H9 (cell line): ENCODE measurements around the gene AGTRAP. TPM values are rescaled to one million over a fixed set of nuclear protein-coding genes. Genes with fewer than 3 reads are reported as not detected.
A peak's percentile ranks its signal among the peaks of the same experiment; 100 is the strongest.

ENCODE experiments used
- DNase-seq: peaks from one replicate; pipeline ENCODE4 v3.0.0-alpha.2; 2017
- H2AFZ ChIP-seq: one replicate; pipeline ENCODE4 v1.6.1; 2013; ENCODE audit warnings: mild to moderate bottlenecking, low read length, control low read depth, moderate library complexity
- H2AK5ac ChIP-seq: 2 replicates; pipeline ENCODE4 v1.6.1; 2013; ENCODE audit warnings: low read length, control low read depth, mixed read lengths; ENCODE audit not compliant: insufficient read length
- H2BK120ac ChIP-seq: one replicate; pipeline ENCODE4 v1.6.1; 2013; ENCODE audit warnings: low read depth, mild to moderate bottlenecking, low read length, control low read depth, inconsistent platforms; ENCODE audit not compliant: poor library complexity, severe bottlenecking
- H2BK12ac ChIP-seq: 2 replicates; pipeline ENCODE4 v1.6.1; 2013; ENCODE audit warnings: low read length, control low read depth, mixed read lengths, low read depth; ENCODE audit not compliant: insufficient read length
- H2BK15ac ChIP-seq: 2 replicates; pipeline ENCODE4 v1.6.1; 2013; ENCODE audit warnings: low read depth, low read length, control low read depth
- H2BK20ac ChIP-seq: one replicate; pipeline ENCODE4 v1.6.1; 2013; ENCODE audit warnings: low read depth, mild to moderate bottlenecking, low read length, control low read depth, inconsistent platforms; ENCODE audit not compliant: poor library complexity, severe bottlenecking
- H2BK5ac ChIP-seq: 2 replicates; pipeline ENCODE4 v1.6.1; 2013; ENCODE audit warnings: low read length, control low read depth, mixed read lengths; ENCODE audit not compliant: insufficient read length
- H3K14ac ChIP-seq: 2 replicates; pipeline ENCODE4 v1.6.1; 2013; ENCODE audit warnings: low read length, control low read depth; ENCODE audit not compliant: insufficient read depth
- H3K18ac ChIP-seq: 2 replicates; pipeline ENCODE4 v1.6.1; 2013; ENCODE audit warnings: low read depth, mild to moderate bottlenecking, mixed read lengths, low read length, control low read depth; ENCODE audit not compliant: insufficient read length
- H3K23ac ChIP-seq: 2 replicates; pipeline ENCODE4 v1.6.1; 2013; ENCODE audit warnings: low read length, control low read depth, mixed read lengths, low read depth; ENCODE audit not compliant: insufficient read length
- H3K23me2 ChIP-seq: 2 replicates; pipeline ENCODE4 v1.6.1; 2013; ENCODE audit warnings: low read depth, mild to moderate bottlenecking, mixed read lengths, low read length, control low read depth; ENCODE audit not compliant: insufficient read length, poor library complexity, severe bottlenecking
- H3K27ac ChIP-seq: 2 replicates; pipeline ENCODE4 v1.5.1; 2013; ENCODE audit warnings: low read length, control low read depth, mixed read lengths, low read depth; ENCODE audit not compliant: insufficient read length
- H3K27me3 ChIP-seq: 2 replicates; pipeline ENCODE4 v1.6.1; 2013; ENCODE audit warnings: low read length, control low read depth, inconsistent platforms; ENCODE audit not compliant: insufficient read depth
- H3K4ac ChIP-seq: 2 replicates; pipeline ENCODE4 v1.6.1; 2013; ENCODE audit warnings: low read depth, mild to moderate bottlenecking, control low read depth, inconsistent platforms, low read length, moderate library complexity
- H3K4me1 ChIP-seq: 2 replicates; pipeline ENCODE4 v1.6.1; 2013; ENCODE audit warnings: low read length, control low read depth, inconsistent platforms; ENCODE audit not compliant: insufficient read depth
- H3K4me2 ChIP-seq: 2 replicates; pipeline ENCODE4 v1.6.1; 2013; ENCODE audit warnings: low read length, control low read depth, mixed read lengths; ENCODE audit not compliant: insufficient read length, insufficient read depth
- H3K56ac ChIP-seq: 2 replicates; pipeline ENCODE4 v1.6.1; 2013; ENCODE audit warnings: low read depth, mild to moderate bottlenecking, mixed read lengths, low read length, control low read depth; ENCODE audit not compliant: insufficient read length
- H3K79me1 ChIP-seq: 2 replicates; pipeline ENCODE4 v1.6.1; 2013; ENCODE audit warnings: low read depth, mild to moderate bottlenecking, moderate library complexity, low read length, control low read depth, inconsistent platforms; ENCODE audit not compliant: insufficient read depth, poor library complexity, severe bottlenecking
- H3K79me2 ChIP-seq: 2 replicates; pipeline ENCODE4 v1.6.1; 2013; ENCODE audit warnings: low read length, control low read depth, inconsistent platforms; ENCODE audit not compliant: insufficient read depth
- H3K9ac ChIP-seq: 2 replicates; pipeline ENCODE4 v1.6.1; 2013; ENCODE audit warnings: low read length, control low read depth, mixed read lengths; ENCODE audit not compliant: insufficient read length; ENCODE audit errors: extremely low read depth
- H3K9me3 ChIP-seq: one replicate; pipeline ENCODE4 v1.6.1; 2013; ENCODE audit warnings: low read depth, low read length, inconsistent platforms; ENCODE audit not compliant: control insufficient read depth
- H3T11ph ChIP-seq: one replicate; pipeline ENCODE4 v1.6.1; 2013; ENCODE audit warnings: mild to moderate bottlenecking, low read length, control low read depth, inconsistent platforms
- H4K20me1 ChIP-seq: one replicate; pipeline ENCODE4 v1.6.1; 2013; ENCODE audit not compliant: control insufficient read depth, insufficient read length, insufficient read depth
- H4K5ac ChIP-seq: 2 replicates; pipeline ENCODE4 v1.6.1; 2013; ENCODE audit warnings: low read depth, mild to moderate bottlenecking, mixed read lengths, low read length, control low read depth; ENCODE audit not compliant: insufficient read length
- H4K8ac ChIP-seq: replicated peaks from 2 replicates; pipeline ENCODE4 v1.6.1; 2013; ENCODE audit warnings: low read length, control low read depth, mixed read lengths, low read depth; ENCODE audit not compliant: insufficient read length
- H4K91ac ChIP-seq: 2 replicates; pipeline ENCODE4 v1.6.1; 2013; ENCODE audit warnings: low read depth, mild to moderate bottlenecking, moderate library complexity, mixed read lengths, low read length, control low read depth; ENCODE audit not compliant: insufficient read length
- H3K27ac Mint-ChIP-seq, 3 experiments: 2 replicates in 2 of 3; 3 replicates in 1 of 3; pipeline ENCODE4 v1.8.0; 2020 to 2021; ENCODE audit warnings: mixed read lengths in 3 of 3, mild to moderate bottlenecking in 1 of 3, moderate library complexity in 1 of 3
- H3K27me3 Mint-ChIP-seq: 2 replicates; pipeline ENCODE4 v1.8.0; 2021; ENCODE audit warnings: low read depth, mild to moderate bottlenecking, moderate library complexity, mixed read lengths
- H3K36me3 Mint-ChIP-seq, 3 experiments: 2 replicates in 2 of 3; 3 replicates in 1 of 3; pipeline ENCODE4 v1.8.0; 2020 to 2021; ENCODE audit warnings: low read depth in 3 of 3, mixed read lengths in 3 of 3; ENCODE audit not compliant: insufficient read depth in 1 of 3
- H3K4me1 Mint-ChIP-seq, 2 experiments: 2 replicates each; pipeline ENCODE4 v1.8.0; 2020; ENCODE audit warnings: mixed read lengths in 2 of 2
- H3K4me3 Mint-ChIP-seq, 2 experiments: 2 replicates in 1 of 2; 3 replicates in 1 of 2; pipeline ENCODE4 v1.8.0; 2020 to 2021; ENCODE audit warnings: mild to moderate bottlenecking in 2 of 2, mixed read lengths in 2 of 2, moderate library complexity in 1 of 2
- H3K9me3 Mint-ChIP-seq, 2 experiments: 2 replicates in 1 of 2; 3 replicates in 1 of 2; pipeline ENCODE4 v1.8.0; 2020; ENCODE audit warnings: mild to moderate bottlenecking in 2 of 2, mixed read lengths in 2 of 2, moderate library complexity in 1 of 2
- WGBS: extraction: QIAGEN DNeasy Blood & Tissue Kit; methylation state at CpG from one replicate; pipeline ENCODE4 v1.1.7; 2013; ENCODE audit warnings: missing lambda C conversion rate, low lambda C conversion rate, mixed read lengths; ENCODE audit not compliant: insufficient read length; ENCODE audit errors: extremely low coverage; 5-methylcytosine and 5-hydroxymethylcytosine counted together
- total RNA-seq: library from RNA; stranded (reverse); gene quantifications from 2 replicates; pipeline ENCODE4 v1.2.1, GENCODE V29; 2021
- TF ChIP-seq, protein P1 (sequence below): fragments of 200-600 bp; sonication (generic); conservative IDR thresholded peaks from 3 replicates; pipeline ENCODE4 v1.8.0; 2021; ENCODE audit warnings: antibody characterized with exemption, mild to moderate bottlenecking

Gene AGTRAP
- total RNA-seq, 1 experiment from 2014 or later: 60.9 TPM

DNA sequence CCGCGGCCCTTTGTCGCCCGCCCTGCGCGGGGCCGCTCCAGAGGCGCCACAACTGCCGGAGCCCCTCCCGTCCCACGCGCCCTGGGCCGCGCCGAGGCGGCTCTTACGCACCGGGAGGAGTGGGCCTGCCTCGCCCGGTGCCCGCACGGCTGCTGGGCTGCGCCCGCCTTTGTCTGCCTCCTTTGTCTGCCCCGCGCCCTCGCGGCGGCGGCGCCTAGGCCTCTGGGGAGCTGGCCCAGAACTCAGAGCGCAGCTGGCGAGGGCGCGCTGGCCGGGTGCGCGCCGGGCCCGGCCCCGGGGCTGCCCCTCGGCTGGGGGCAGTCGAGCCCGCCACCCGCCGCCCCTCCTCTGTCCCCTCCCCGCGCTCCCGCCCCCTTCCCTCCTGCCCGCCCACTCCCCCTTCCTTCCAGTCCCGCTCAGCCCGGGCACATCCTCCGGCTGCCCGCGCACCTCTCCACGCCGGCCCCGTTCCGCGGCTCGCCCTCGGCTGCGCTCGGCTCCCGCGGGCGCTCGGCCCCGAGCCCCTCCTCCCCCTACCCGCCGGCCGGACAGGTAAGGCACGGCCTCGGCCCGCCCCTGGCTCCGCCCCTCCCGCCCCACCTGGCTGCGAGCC, 44.5 kb upstream of the AGTRAP start, which contains the start of gene DRAXIN:
Gene DRAXIN (plus strand): TSS at position 409 of the 613 bp plus-strand sequence. CDS start 14,549 bp downstream, outside the sequence.
- no CpG with 5 or more reads among the region's 78 CpGs for WGBS
- Histone ChIP-seq H3K23me2 (peaks cover 20% of the 10 kb centered on the region), H3K9me3 (no peaks in the 10 kb centered on the region), H3K79me1 (no peaks in the 10 kb centered on the region), H3K27me3 (no peaks in the 10 kb centered on the region; the same call in 1 of the 2 replicates), H3K56ac (peak within 1 kb of the TSS; percentile 98), H2BK20ac (no peak within 1 kb of the TSS), H2BK5ac (peak within 1 kb of the TSS; percentile 92), H4K91ac (peak within 1 kb of the TSS; percentile 94), H3K18ac (peak within 1 kb of the TSS; percentile 93), H3K4me2 (peak within 1 kb of the TSS; percentile 99), H3K4me1 (peaks cover 10% of the 10 kb centered on the region; the same call in 1 of the 2 replicates), H3K79me2 (peaks cover 25% of the 10 kb centered on the region; the same call in 1 of the 2 replicates), H4K5ac (peak within 1 kb of the TSS; percentile 99), H3T11ph (no peak within 1 kb of the TSS), H3K9ac (peak within 1 kb of the TSS; percentile 100), H2AFZ (no peak within 1 kb of the TSS), H2AK5ac (peak within 1 kb of the TSS; percentile 83), H2BK120ac (peak within 1 kb of the TSS; percentile 83), H3K27ac (peak within 1 kb of the TSS; percentile 94), H3K14ac (peak within 1 kb of the TSS; percentile 98), H4K8ac (peak within 1 kb of the TSS; percentile 99), H3K23ac (no peak within 1 kb of the TSS), H2BK12ac (peak within 1 kb of the TSS; percentile 97), H2BK15ac (no peak within 1 kb of the TSS), H3K4ac (peak within 1 kb of the TSS; percentile 57), H4K20me1 (no peaks in the 10 kb centered on the region)
- Mint-ChIP-seq H3K27ac (peak within 1 kb of the TSS; percentile 86 to 97 (median 95)), H3K36me3 (peaks cover 6 to 20% (median 7%) of the 10 kb centered on the region in 3 experiments; a peak in 6 of 7 replicates), H3K27me3 (peaks cover 10% of the 10 kb centered on the region), H3K4me3 (peak within 1 kb of the TSS; percentile 94 to 97), H3K9me3 (no peaks in the 10 kb centered on the region), H3K4me1 (peaks cover 47 to 68% of the 10 kb centered on the region in 2 experiments)
- TF ChIP-seq, protein P1, sequence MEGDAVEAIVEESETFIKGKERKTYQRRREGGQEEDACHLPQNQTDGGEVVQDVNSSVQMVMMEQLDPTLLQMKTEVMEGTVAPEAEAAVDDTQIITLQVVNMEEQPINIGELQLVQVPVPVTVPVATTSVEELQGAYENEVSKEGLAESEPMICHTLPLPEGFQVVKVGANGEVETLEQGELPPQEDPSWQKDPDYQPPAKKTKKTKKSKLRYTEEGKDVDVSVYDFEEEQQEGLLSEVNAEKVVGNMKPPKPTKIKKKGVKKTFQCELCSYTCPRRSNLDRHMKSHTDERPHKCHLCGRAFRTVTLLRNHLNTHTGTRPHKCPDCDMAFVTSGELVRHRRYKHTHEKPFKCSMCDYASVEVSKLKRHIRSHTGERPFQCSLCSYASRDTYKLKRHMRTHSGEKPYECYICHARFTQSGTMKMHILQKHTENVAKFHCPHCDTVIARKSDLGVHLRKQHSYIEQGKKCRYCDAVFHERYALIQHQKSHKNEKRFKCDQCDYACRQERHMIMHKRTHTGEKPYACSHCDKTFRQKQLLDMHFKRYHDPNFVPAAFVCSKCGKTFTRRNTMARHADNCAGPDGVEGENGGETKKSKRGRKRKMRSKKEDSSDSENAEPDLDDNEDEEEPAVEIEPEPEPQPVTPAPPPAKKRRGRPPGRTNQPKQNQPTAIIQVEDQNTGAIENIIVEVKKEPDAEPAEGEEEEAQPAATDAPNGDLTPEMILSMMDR: no peak
- peak; percentile 88 for DNase-seq
